Hepatocyte (in vitro differentiated cells): ENCODE results near the gene STARD13.

ENCODE experiments used
- CTCF ChIP-seq: fragments of 200-600 bp; sonication (generic); IDR thresholded peaks from 2 replicates; pipeline ENCODE4 v1.5.1; 2016; ENCODE audit warnings: antibody characterized with exemption, mild to moderate bottlenecking; ENCODE audit not compliant: poor library complexity
- EZH2 ChIP-seq: fragments of 200-600 bp; sonication (generic); IDR thresholded peaks from 2 replicates; pipeline ENCODE4 v1.6.1; 2016; ENCODE audit warnings: antibody characterized with exemption, mild to moderate bottlenecking, borderline replicate concordance

GRCh38 chr13:33069365-33069764 lies 216.2 kb downstream of the STARD13 start:
- no peak for TF ChIP-seq CTCF
- no peak for TF ChIP-seq EZH2
